HG03469 (cell line): Measurements from ENCODE around the gene AGAP1.

ENCODE experiments used
- ATAC-seq: cut with Tn5 transposase; IDR thresholded peaks from one replicate; pipeline ENCODE4 v1.9.1; 2021; ENCODE audit warnings: mild to moderate bottlenecking, moderate library complexity, moderate number of reproducible peaks; ENCODE audit not compliant: unreplicated experiment

AGAP1 gene

GRCh38 chr2:235658351-235659174 lies 164.7 kb downstream of the AGAP1 start:
- no peak for ATAC-seq

- no peak for ATAC-seq
These were observed 166.0 kb downstream of the AGAP1 start for GRCh38 chr2:235659767-235660322.

- no peak for ATAC-seq
These were observed 166.7 kb downstream of the AGAP1 start for GRCh38 chr2:235660484-235661082.

GRCh38 chr2:235661167-235661937 lies 167.5 kb downstream of the AGAP1 start:
- ATAC-seq, result no peak

GRCh38 chr2:235661952-235662351 lies 168.1 kb downstream of the AGAP1 start:
- ATAC-seq, result no peak

- no peak for ATAC-seq
These were observed 170.0 kb downstream of the AGAP1 start for GRCh38 chr2:235663875-235664274.

- no peak for ATAC-seq
These were observed 171.9 kb downstream of the AGAP1 start for GRCh38 chr2:235665661-235666212.

- no peak for ATAC-seq
These were observed 172.5 kb downstream of the AGAP1 start for GRCh38 chr2:235666213-235666781.

- no peak for ATAC-seq
These were observed 174.9 kb downstream of the AGAP1 start for GRCh38 chr2:235668782-235669181.

- no peak for ATAC-seq
These were observed 175.5 kb downstream of the AGAP1 start for GRCh38 chr2:235669269-235669831.

GRCh38 chr2:235669983-235670962 lies 176.4 kb downstream of the AGAP1 start:
- no peak for ATAC-seq

GRCh38 chr2:235670974-235671787 lies 177.3 kb downstream of the AGAP1 start:
- no peak for ATAC-seq

GRCh38 chr2:235672720-235673119 lies 178.9 kb downstream of the AGAP1 start:
- no peak for ATAC-seq

GRCh38 chr2:235674146-235674545 lies 180.3 kb downstream of the AGAP1 start:
- no peak for ATAC-seq

GRCh38 chr2:235674812-235675211 lies 181.0 kb downstream of the AGAP1 start:
- no peak for ATAC-seq

- no peak for ATAC-seq
These were observed 182.1 kb downstream of the AGAP1 start for GRCh38 chr2:235675678-235676535.

GRCh38 chr2:235676536-235676799 lies 182.6 kb downstream of the AGAP1 start:
- ATAC-seq, result no peak
